GM06990 (cell line): ENCODE data around the gene RNF181.

ENCODE experiments used
- DNase-seq: peaks from one replicate; pipeline ENCODE4 v3.0.0-alpha.2; 2011; ENCODE audit not compliant: insufficient read length; ENCODE audit errors: extremely low read depth
- H3K27me3 ChIP-seq: replicated peaks from 2 replicates; pipeline ENCODE4 v1.6.0; 2011; ENCODE audit warnings: low read length; ENCODE audit not compliant: control insufficient read depth, insufficient read depth
- H3K36me3 ChIP-seq: 2 replicates; pipeline ENCODE4 v1.5.1; 2011; ENCODE audit warnings: low read length; ENCODE audit not compliant: control insufficient read depth, insufficient read depth
- H3K4me3 ChIP-seq: replicated peaks from 2 replicates; pipeline ENCODE4 v1.5.1; 2011; ENCODE audit warnings: low read depth, mild to moderate bottlenecking, control low read depth, low read length
- CTCF ChIP-seq: IDR thresholded peaks from 2 replicates; pipeline ENCODE4 v1.5.1; 2011; ENCODE audit warnings: low read length, control low read depth, mild to moderate bottlenecking, inconsistent platforms; ENCODE audit not compliant: insufficient read depth, poor library complexity, severe bottlenecking

RNF181 gene

GRCh38 chr2:85642725-85643124 is 47.2 kb downstream of the RNF181 start:
- TF ChIP-seq CTCF, result no peak
- DNase-seq, result no peak
- Histone ChIP-seq H3K4me3 (no peak overlapping the region), H3K27me3 (no peaks in the 10 kb centered on the region), H3K36me3 (peaks cover 34% of the 10 kb centered on the region)

DNA sequence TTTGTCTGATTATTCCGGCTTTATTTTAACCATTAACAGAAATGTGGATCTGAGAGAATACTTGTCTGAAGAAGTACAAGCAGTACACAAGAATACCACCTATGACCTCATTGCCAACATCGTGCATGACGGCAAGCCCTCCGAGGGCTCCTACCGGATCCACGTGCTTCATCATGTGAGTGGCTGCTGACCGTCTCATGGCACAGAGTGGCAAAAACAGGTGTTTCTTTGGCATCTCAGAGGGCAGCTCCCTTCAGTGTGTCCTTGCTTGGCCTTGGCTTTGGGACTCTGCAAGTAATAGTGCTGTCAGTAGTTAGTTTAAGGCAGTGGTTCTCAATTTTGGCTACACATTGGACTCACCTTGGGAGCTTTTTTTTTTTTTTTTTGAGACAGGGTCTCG is 49.4 kb downstream of the RNF181 start:
- H3K4me3 ChIP-seq, result no peak overlapping the region
- DNase-seq, result no peak
- H3K27me3 ChIP-seq, result no peaks in the 10 kb centered on the region
- no peak for TF ChIP-seq CTCF
- peaks cover 33% of the 10 kb centered on the region for H3K36me3 ChIP-seq

- TF ChIP-seq CTCF, result no peak
- no peak overlapping the region for H3K4me3 ChIP-seq
- DNase-seq, result no peak
- H3K27me3 ChIP-seq, result no peaks in the 10 kb centered on the region
- H3K36me3 ChIP-seq, result peaks cover 34% of the 10 kb centered on the region
These were observed 50.6 kb downstream of the RNF181 start for GRCh38 chr2:85646166-85646565.
